GM19240 (cell line): ENCODE results near the gene CTDSPL.

Source experiments
- DNase-seq: peaks from one replicate; pipeline ENCODE4 v3.0.0; 2011; ENCODE audit warnings: low spot score; ENCODE audit not compliant: insufficient read length

Gene CTDSPL

GRCh38 chr3:37853691-37854413 lies 7.8 kb upstream of the CTDSPL start:
- DNase-seq: no peak

- DNase-seq: peak; percentile 45
Observed at GRCh38 chr3:37855363-37855970, 6.2 kb upstream of the CTDSPL start.

DNA sequence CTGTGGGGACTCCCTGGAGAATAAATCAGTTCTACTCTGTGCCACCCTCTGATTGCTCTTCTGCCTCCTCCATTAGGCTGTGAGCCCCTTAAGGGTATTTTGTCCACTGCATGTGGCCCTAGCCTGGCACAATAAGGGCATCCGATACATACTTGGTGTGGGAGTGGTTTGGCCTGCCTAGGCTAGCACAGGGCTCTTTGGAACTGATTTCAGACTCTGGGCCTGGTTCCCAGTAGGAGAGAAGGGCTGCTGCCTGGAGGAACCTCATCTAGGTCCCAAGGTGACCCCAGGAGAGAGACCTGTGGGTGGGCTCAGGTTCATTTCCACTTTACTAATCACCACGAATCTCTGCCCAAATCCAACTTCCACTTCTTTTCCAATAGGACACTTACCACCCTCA lies 5.3 kb upstream of the CTDSPL start:
- DNase-seq: no peak

DNA sequence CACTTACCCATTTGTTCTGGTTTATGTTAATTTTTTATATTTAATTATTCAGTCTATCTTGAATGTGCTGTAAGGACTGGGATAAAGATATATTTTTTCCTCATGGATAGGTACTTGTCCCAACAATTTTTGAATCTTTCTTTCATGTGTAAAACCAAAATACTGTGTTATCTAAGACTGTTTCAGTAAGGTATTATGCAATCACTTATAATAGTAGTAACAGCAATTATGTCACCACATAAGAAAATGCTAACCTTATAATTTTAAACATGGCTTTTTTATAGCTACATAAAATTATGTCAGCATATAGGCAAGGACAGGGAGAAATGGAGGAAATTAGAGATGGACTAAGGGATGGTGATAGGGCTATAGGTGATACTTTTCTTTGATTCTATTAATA lies 2.9 kb upstream of the CTDSPL start:
- no peak for DNase-seq

DNA sequence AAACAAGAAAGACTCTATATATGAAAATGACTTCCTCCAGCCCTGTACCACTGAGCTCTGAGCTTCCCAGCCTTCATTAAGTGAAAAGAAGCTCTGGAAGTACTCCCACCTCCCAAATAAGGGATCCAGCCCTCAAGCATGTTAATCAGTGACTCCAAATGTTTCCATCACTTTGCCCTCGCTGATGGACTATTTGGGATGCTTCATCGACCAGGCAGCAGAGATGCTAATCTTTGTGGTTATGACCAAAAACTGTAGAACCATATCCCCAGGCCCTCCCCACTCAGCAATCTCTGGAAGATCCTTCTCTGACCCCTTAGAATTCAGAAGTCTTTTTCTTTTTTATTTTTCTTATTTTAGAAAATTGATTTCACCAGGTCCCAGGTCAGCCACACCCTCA lies 2.3 kb upstream of the CTDSPL start:
- no peak for DNase-seq

DNA sequence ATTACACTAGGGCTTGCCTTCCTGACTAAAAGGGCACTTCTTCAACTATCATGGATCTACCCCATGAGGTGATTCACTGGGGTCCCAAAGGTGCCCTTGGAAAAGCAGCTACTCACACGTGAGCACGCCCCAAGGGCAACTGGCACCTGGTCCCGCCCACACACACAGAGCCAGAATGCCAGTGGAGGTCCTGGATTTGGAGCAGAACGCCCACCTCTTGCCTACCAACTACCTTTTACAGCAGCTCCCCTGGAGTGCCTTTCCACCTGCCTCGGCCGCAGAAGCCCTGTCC lies 1.8 kb upstream of the CTDSPL start:
- no peak for DNase-seq

DNA sequence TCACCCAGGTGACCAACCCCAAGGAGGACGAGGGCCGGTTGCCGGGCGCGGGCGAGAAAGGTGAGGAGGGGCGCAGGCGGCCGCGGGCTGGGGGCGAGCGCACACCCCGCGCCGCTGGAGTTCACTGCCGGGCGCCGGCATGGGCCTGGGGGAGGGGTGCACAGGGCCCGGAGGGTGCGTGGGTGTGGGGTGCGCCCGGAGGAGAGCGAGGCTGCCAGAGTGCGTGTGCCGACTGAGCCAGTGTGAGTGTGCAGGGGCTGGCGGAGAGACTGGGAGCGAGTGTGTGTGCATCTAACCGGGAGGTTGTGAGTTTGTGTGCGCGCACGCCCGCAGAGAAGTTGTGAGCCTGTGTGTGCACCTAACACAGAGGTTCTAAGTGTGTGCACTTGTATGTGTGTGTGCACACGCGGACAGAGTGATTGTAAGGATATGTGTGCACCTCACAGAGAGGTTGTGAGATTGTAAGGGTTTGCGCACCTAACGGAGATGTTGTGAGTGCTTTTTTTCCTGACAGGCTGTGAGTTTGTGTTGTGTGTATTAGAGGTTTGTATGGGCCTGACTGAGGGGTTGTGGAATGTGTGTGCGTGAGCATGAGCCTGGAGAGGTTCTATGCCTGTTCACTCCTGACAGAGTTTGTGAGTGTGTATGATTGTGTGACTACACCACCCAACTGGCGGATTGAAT lies 681 bp downstream of the CTDSPL start:
- DNase-seq: no peak

DNA sequence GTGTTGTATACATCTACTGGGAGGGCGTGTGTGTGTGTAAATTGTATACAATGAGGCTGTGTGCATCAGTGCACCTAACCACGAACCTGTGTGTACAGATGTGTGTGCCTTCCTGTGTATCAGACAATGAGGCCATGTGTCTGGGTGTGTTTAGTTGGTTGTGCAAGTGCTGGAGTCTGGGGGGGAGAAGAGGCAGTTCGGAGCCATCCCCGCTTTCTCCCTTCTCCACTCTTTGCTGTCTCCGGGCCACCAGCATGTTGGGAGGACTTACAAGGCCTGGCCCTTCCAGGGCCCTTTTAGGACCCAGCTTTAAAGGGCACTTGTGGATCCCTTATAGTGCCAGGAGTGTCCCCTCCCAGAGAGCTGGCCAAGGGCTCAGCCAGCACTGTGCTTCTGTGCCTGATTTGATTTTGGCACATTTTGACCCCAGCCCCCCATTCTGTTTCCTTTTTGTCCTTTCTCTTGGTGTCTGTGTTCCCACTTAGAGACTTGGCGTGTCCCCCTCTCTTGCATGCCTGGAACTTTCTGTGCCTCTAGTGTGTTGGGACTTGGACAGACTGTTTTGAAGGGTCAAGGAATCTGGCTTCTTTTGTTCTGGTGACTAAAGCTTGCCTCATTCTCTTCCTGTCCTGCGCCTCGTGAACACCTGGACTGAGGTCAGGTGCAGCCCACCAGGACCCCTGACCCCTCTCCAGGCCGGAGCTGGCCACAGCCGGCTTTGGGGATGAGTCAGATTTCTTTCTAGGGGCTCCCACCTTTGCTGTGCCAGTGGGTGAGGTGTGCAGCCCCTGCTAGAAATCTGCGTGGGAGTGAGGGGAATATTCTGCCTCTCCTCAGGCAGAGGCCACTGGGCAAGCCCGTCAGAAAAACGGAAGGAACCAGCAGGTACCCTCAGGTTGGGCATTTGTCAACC lies 1.5 kb downstream of the CTDSPL start:
- DNase-seq: no peak

GRCh38 chr3:37863949-37864822 lies 2.5 kb downstream of the CTDSPL start:
- no peak for DNase-seq

GRCh38 chr3:37864904-37865303 lies 3.2 kb downstream of the CTDSPL start:
- DNase-seq: no peak

DNA sequence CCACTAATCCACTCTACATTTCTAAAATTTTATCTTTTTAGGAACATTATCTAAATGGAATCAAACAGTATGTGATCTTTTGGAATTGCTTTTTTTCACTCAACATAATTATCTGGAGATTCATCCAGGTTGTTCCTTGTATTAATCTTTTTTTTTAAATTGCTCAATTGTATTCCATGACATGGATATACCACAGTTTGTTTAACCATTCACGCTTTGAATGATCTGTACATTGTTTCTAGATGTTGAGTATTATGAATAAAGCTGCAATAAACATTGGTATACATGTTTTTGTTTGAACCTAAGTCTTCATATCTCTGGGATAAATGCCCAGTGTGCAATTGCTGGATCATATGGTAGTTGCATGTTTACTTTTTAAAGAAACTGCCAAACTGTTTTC lies 5.5 kb downstream of the CTDSPL start:
- no peak for DNase-seq

DNA sequence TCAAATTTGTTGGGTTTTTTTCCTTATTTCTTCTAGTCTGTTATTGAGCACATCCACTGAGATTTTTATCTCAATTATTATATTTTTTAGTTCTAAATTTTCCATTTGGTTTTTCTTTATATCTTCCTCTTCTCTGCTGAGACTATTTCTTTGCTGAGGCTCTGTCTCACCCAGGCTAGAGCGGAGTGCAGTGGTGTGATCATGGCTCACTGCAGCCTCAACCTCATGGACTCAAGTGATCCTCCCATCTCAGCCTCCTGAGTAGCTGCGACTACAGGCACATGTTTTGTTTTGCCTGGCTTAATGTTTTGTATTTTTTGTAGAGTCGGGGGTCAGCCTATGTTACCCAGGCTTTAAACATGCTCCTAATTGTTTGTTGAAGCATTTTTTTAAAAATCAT lies 10.2 kb downstream of the CTDSPL start:
- DNase-seq: no peak

- DNase-seq: no peak
Observed at GRCh38 chr3:37872413-37873160, 10.9 kb downstream of the CTDSPL start.

DNA sequence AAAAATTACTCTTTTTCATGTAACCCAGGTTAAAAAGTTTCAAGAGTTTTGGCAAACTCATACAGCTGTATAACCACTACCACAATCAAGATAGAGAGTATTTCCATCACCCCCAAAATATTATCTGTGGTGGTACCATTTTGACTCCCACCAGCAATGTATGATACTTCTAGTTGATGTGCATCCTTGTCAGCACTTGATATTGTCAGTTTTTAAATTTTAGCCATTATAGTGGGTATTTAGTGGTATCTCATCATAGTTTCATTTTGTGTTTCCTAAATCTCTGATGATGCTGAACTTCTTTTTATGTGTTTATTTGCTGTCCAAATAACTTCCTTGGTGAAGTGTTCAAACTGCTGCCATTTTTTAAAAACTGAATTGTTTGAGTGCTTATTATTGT lies 14.6 kb downstream of the CTDSPL start:
- no peak for DNase-seq

DNA sequence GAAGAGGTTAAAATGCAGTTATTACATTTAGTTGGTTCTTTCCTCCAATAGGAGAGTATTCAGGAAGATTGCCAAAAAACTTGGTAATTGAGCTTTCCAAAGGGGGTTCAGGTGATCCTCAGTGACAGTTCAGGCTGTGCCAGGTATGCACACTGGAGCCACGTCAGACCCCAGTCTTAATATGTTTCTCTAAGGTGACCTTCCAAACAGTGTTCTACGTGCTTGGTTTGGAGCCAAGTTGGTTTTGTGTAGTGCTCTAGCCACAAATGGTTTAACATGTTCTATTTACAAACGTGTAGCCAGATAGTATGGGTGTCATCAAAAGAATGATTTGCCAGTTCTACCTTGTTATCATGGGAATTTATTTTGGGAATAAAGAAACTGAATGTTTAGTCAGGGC lies 21.0 kb downstream of the CTDSPL start:
- no peak for DNase-seq

- DNase-seq: no peak
Observed at GRCh38 chr3:37885814-37886213, 24.1 kb downstream of the CTDSPL start.

DNA sequence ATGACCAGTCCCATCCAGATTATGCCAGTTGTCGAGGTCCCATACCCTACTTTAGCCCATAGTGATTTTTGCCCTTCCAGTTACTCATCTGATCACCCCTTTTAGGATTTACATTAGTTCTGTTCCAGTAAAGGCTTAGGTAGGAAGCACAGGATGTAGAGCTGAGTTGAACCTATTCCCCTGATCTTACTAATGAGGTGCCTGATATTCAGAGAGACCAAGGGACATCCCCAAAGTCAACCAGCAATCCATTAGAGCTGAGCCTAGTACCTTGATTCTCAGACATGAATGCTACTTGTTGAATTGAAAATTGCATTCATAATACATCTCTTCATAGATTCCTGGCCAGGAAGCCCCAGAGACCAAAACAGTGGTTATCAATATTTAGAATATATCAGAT lies 24.7 kb downstream of the CTDSPL start:
- DNase-seq: no peak

- DNase-seq: no peak
Observed at GRCh38 chr3:37887062-37887461, 25.4 kb downstream of the CTDSPL start.

- DNase-seq: no peak
Observed at GRCh38 chr3:37887824-37888223, 26.1 kb downstream of the CTDSPL start.

DNA sequence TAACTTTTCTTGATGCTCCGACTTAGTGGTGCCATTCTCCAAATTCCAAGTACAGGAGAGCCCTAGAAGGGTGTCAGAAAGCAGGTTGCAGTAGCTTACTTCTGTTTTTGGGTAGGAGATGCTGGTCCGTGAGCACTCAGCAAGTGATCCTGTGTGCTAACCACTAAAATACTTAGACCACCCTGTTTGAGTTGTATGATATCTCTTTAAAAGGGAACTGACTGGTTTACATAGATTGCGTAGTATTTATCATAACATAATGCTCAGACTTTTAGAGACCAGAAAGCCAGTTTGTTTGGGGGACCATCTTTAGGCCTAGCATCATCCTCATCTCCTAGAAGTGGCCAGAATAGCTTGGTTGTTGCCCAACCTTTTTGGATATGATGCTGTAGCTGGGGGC lies 26.7 kb downstream of the CTDSPL start:
- DNase-seq: no peak
